ENCODE data around the gene FAM136A.
A peak's percentile ranks its signal among the peaks of the same experiment; 100 is the strongest.
"Not testable (repeated sequence)": the region's sequence is repeated elsewhere in the genome, so short reads cannot be mapped to it uniquely, and the experiment has no call there.

FAM136A gene

GRCh38 chr2:70301344-70302194 lies at the start of gene FAM136A:
TSS of gene FAM136A (minus strand) at chr2:70302067. CDS start at chr2:70302011, 56 bp downstream.
- peak; percentile 93 for DNase-seq

GRCh38 chr2:70349921-70350685 lies 48.2 kb upstream of the FAM136A start:
- no peak for DNase-seq

- DNase-seq, result peak; percentile 14
Measured at GRCh38 chr2:70347831-70348230, 46.0 kb upstream of the FAM136A start.

- DNase-seq, result no peak
Measured at GRCh38 chr2:70344195-70344594, 42.3 kb upstream of the FAM136A start.

- DNase-seq, result no peak
Measured at GRCh38 chr2:70341477-70341765, 39.6 kb upstream of the FAM136A start.

- DNase-seq, result peak; percentile 81
Measured at GRCh38 chr2:70340761-70341476, 39.1 kb upstream of the FAM136A start.

GRCh38 chr2:70340075-70340474 lies 38.2 kb upstream of the FAM136A start:
- DNase-seq, result no peak

- no peak for DNase-seq
Measured at GRCh38 chr2:70336552-70336951, 34.7 kb upstream of the FAM136A start.

- DNase-seq, result no peak
Measured at GRCh38 chr2:70331012-70331411, 29.1 kb upstream of the FAM136A start.

- DNase-seq, result no peak
Measured at GRCh38 chr2:70330476-70330875, 28.6 kb upstream of the FAM136A start.

- peak; percentile 76 for DNase-seq
Measured at GRCh38 chr2:70328921-70329561, 27.2 kb upstream of the FAM136A start.

GRCh38 chr2:70325875-70326274 lies 24.0 kb upstream of the FAM136A start:
- DNase-seq, result no peak

GRCh38 chr2:70322518-70322917 lies 20.7 kb upstream of the FAM136A start:
- no peak for DNase-seq

- no peak for DNase-seq
Measured at GRCh38 chr2:70321370-70321769, 19.5 kb upstream of the FAM136A start.

GRCh38 chr2:70314640-70315039 lies 12.8 kb upstream of the FAM136A start:
- no peak for DNase-seq

- no peak for DNase-seq
Measured at GRCh38 chr2:70312560-70312959, 10.7 kb upstream of the FAM136A start.

- DNase-seq, result no peak
Measured at GRCh38 chr2:70310899-70311298, 9.0 kb upstream of the FAM136A start.

- DNase-seq, result no peak
Measured at GRCh38 chr2:70305531-70305930, 3.7 kb upstream of the FAM136A start.

- peak; percentile 56 for DNase-seq
Measured at GRCh38 chr2:70304498-70304897, 2.6 kb upstream of the FAM136A start.

- DNase-seq, result no peak
Measured at GRCh38 chr2:70303186-70303585, 1.3 kb upstream of the FAM136A start.

GRCh38 chr2:70302195-70302546 lies 304 bp upstream of the FAM136A start:
- not testable (repeated sequence) for DNase-seq

- DNase-seq, result no peak
Measured at GRCh38 chr2:70300771-70301343, 1.0 kb downstream of the FAM136A start.

- DNase-seq, result not testable (repeated sequence)
Measured at GRCh38 chr2:70297828-70298227, 4.0 kb downstream of the FAM136A start.

Measured in DMS53 (cell line).